Head of caudate nucleus (tissue), 42 donors: Measurements from ENCODE around the gene MRPL19.
A peak's percentile ranks its signal among the peaks of the same experiment; 100 is the strongest.

ENCODE experiments used
- DNase-seq, 42 donors: peaks; one replicate each; pipeline versions ENCODE4 v3.0.0 to v3.0.0-alpha.2; 2020 to 2021; ENCODE audit warnings: mixed read lengths in 7 of 42
- intact Hi-C: fragments of 100-400 bp; cut with DNase I; formaldehyde crosslinking; loops from one replicate; pipeline ENCODE4 v1.15.0; 2022

Gene MRPL19

DNA sequence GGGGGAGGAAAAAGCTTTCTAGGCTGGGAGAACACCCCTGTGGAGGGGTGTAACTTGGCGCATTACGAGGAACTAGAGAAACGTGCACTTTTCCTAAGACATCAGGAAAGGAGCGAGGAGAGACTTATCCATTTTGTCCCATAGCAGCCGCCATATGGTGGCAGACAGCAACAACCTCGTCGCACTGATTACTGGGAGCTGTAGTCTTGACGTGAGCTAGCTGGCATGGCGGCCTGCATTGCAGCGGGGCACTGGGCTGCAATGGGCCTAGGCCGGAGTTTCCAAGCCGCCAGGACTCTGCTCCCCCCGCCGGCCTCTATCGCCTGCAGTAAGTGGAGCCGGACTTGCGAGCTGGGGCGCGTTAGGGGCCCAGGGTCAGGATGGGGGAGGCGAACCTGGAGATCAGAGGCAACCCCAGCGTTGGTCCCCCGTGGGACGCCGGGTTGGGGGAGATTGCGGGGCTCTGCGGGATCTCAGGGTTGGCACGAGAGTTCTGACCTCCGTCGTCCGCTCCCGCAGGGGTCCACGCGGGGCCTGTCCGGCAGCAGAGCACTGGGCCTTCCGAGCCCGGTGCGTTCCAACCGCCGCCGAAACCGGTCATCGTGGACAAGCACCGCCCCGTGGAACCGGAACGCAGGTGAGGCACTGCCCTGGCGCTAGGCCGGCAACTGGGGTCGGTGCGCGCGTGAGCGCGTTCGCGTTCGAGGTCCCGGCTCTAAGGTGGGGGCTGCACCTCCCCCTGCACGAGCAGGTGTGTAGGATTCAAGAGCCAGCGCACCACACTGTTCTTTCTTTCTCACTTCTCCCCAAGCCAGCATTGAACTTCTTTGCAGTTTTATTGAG lies at the start of gene MRPL19:
Gene MRPL19, plus strand, starts transcription at position 201 of the 843 bp plus-strand sequence. Its CDS starts 25 bp downstream, at position 226.
- intact Hi-C loops = loop anchor here (5.0 kb wide), 1 partner anchor 65 kb away; the partner anchor contains the start of gene GCFC2
- DNase-seq = peak; percentile 77 to 97 (median 92)

GRCh38 chr2:75596784-75597183 lies 49.8 kb upstream of the MRPL19 start:
- intact Hi-C loops = no loop called here
- no peak for DNase-seq

- intact Hi-C loops = no loop called here
- DNase-seq = no peak
Observed at GRCh38 chr2:75597949-75598348, 48.6 kb upstream of the MRPL19 start.

GRCh38 chr2:75598589-75599155 lies 47.9 kb upstream of the MRPL19 start:
- intact Hi-C loops = no loop called here
- no peak for DNase-seq

GRCh38 chr2:75600461-75601011 lies 46.0 kb upstream of the MRPL19 start:
- intact Hi-C loops = no loop called here
- DNase-seq = no peak

DNA sequence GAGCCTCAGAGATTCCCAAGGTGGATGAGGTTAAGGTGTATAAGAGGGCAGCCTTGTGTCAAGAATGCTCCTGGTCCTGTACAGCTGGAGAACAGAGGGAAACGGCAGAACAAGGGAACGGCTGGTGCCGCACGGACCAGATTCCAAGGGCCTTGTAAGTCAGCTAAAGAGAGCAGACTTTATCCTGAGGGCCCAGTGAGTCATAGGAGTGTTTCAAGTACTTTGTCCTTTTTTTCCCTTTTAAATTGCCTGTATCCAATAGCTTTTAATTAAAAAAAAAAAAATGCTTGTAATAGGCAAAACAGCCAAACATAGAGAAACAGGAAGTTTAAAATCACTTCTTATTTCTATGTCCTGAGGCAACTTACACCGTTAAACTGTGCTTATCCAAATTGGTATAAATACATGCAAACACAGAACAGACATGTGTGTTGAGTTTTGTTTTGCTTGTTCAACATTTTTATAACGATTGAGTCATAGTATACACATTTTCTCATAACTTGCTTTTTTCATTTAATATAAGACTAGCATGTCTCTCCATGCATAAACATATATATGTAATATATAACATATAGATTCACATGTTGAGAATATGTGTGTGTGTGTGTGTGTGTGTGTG lies 43.8 kb upstream of the MRPL19 start:
- no peak for DNase-seq
- intact Hi-C loops = no loop called here

DNA sequence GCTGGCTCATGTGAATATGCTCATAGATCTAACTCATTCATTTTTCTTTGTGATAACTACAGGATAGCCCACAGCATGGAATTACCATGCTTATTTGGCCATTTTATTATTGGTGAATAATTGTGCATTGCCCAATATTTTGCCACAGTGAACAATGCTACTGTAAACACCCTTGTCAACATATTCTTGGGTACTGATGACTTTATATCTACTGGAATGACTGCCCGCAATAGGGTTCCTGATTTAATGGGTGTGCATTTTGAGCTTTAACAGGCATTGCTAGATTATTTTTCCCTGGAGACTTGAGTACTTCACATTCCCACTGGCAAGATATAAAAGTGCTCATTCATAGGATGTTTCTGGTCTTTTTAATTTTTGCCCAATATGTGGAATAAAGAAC lies 43.1 kb upstream of the MRPL19 start:
- DNase-seq = no peak
- intact Hi-C loops = no loop called here

DNA sequence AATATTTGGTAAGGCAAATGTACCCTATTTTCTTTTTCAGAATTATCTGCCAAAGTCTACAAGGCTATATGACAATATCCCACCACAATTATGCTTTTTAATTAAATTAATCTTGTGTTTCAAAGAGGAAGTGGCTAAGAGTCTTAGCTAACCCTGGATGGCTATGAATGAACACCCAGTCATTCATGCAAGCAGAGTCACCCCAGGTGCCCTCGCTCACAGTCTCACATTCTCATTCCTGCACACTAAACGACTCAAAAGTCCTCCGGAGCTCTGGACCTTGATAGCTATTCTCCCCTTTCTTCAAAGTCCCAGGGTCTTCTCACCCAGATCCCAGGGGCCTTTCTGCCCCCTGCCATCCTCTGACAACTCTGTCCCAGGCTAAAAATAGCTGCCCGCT lies 42.1 kb upstream of the MRPL19 start:
- intact Hi-C loops = no loop called here
- DNase-seq = no peak

DNA sequence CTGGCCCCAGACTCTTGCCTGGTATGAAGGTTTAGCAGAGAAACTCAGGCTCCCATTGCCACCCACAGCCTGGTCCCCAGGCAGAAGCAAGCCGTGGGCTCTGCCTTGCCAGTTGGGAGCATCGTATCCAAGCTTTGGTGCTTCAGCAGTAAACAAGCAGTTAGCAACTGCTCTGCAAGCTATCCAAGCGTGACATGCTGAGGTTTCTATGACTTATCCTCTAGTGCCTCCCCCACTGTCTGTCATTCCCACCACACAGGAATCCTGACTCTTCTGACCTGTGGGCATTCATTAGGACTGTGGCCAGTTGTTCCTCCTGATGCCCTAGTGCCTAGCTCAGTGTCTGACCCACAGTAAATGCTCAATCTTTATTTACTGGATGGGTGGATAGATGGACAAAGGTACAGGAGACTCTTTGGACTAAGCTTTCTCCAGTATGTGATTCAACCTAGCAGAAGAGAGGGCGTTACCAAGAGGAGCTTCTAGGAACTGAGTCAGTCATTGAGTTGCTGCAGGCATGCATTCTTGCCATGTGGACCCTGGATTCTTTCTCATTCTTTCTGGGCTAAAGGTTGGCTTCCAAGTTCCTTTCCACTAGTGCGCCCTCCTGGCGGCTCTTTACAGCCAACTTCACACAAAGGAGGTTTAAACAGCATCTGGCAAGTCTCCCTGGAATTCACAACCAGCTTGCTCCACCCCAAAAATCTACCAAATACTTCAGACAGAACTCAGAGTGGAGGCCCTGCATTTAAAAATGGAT lies 40.6 kb upstream of the MRPL19 start:
- peak in 4 of 42 donors; percentile 5 to 38 (median 19) for DNase-seq
- intact Hi-C loops = no loop called here

GRCh38 chr2:75606761-75607399 lies 39.7 kb upstream of the MRPL19 start:
- intact Hi-C loops = no loop called here

GRCh38 chr2:75607400-75607798 lies 39.2 kb upstream of the MRPL19 start:
- intact Hi-C loops = no loop called here

More at GRCh38 chr2:75606761-75607399, 39.7 kb upstream of the MRPL19 start:
- DNase-seq = no peak

DNA sequence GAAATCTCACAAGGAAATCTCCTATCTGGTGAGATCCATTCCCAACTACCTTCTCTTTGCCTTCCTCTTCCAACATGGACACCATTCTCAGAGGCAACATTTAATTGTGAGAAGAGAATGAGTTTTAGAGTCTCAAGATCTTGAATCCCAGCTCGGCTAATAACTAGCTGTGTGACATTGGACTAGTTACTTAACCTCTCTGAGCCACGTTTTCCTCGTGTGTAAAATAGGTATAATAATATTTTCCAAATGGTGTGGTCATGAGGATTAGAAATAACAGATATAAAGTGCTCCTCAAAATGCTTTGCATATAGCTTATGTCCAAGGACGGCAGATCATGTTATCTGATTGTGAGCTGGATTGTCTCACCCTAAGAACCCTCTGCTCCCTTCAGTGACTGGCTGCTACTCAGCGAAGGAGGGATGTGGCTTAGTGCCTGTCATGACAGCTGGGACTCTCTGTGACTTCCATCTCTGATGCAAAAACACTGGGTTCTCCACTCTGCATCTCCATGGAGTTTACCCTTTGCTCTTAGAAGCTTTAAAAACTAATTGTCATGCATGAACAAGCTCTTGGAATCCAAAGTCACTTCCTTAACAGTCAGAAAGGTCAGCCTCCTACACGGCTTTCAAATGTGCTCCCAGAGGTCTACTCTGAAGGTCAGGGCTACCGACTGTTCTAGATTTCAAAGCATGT lies 38.4 kb upstream of the MRPL19 start:
- intact Hi-C loops = no loop called here
- no peak for DNase-seq

More at GRCh38 chr2:75607400-75607798, 39.2 kb upstream of the MRPL19 start:
- no peak for DNase-seq

GRCh38 chr2:75608684-75609333 lies 37.8 kb upstream of the MRPL19 start:
- intact Hi-C loops = no loop called here
- peak; percentile 55 to 88 (median 76) for DNase-seq

GRCh38 chr2:75609334-75609689 lies 37.3 kb upstream of the MRPL19 start:
- intact Hi-C loops = no loop called here
- DNase-seq = no peak

DNA sequence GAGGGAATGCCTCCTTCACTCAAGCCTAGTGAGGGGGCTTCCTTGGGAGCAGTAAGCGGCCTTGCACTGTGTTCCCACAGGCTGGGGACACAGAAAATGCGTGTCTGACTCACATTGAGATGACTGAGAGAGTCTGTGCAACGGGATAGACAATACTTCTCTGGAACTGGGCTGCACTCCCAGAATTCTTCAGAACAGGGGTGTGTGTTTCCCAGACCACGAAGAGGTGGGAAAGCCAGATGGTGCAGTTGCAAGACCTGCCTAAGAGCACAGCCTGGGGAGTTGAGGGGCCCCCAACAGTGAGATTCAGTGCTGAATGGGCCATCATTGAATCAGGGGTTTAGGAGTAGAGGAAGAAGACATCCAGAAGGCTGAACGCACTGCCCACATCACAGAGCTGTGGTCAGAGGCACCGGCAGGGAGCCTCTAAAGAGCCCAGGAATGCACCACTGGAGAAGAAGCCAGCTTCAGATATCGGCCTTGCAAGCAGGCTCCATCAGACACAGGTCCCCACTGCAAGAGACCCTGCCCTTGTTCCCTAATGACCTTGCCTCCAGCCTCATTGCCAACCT lies 36.6 kb upstream of the MRPL19 start:
- intact Hi-C loops = loop anchor here (10.0 kb wide), 1 partner anchor 685 kb away; no protein-coding TSS in a partner anchor

DNA sequence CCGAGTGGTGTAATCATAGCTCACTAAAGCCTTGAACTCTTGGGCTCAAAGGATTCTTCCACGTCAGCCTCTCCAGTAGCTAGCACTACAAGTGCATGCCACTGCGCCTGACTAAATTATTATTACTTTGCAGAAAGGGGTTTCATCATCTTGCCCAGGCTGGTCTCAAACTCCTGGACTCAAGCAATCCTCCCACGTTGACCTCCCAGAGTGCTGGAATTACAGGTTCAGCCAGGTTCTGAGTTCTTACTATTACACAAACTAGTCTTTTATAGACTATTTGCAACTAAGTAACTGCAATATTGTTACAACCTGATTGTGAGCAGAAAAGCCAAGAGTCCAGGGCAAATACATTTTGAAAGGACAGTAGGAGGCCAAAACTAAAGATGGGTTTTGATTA lies 35.9 kb upstream of the MRPL19 start:
- intact Hi-C loops = loop anchor here (10.0 kb wide), 1 partner anchor 686 kb away; no protein-coding TSS in a partner anchor
- no peak for DNase-seq

More for the DNA sequence above, 36.6 kb upstream of the MRPL19 start:
- DNase-seq = no peak
